H9 (cell line): ENCODE data around the gene ATP6V1C2. TPM values are rescaled to one million over a fixed set of nuclear protein-coding genes. Genes with fewer than 3 reads are reported as not detected.

Experiments used
- DNase-seq: peaks from one replicate; pipeline ENCODE4 v3.0.0-alpha.2; 2017
- H2AFZ ChIP-seq: one replicate; pipeline ENCODE4 v1.6.1; 2013; ENCODE audit warnings: mild to moderate bottlenecking, low read length, control low read depth, moderate library complexity
- H2AK5ac ChIP-seq: 2 replicates; pipeline ENCODE4 v1.6.1; 2013; ENCODE audit warnings: low read length, control low read depth, mixed read lengths; ENCODE audit not compliant: insufficient read length
- H2BK120ac ChIP-seq: one replicate; pipeline ENCODE4 v1.6.1; 2013; ENCODE audit warnings: low read depth, mild to moderate bottlenecking, low read length, control low read depth, inconsistent platforms; ENCODE audit not compliant: poor library complexity, severe bottlenecking
- H2BK12ac ChIP-seq: 2 replicates; pipeline ENCODE4 v1.6.1; 2013; ENCODE audit warnings: low read length, control low read depth, mixed read lengths, low read depth; ENCODE audit not compliant: insufficient read length
- H2BK15ac ChIP-seq: 2 replicates; pipeline ENCODE4 v1.6.1; 2013; ENCODE audit warnings: low read depth, low read length, control low read depth
- H2BK20ac ChIP-seq: one replicate; pipeline ENCODE4 v1.6.1; 2013; ENCODE audit warnings: low read depth, mild to moderate bottlenecking, low read length, control low read depth, inconsistent platforms; ENCODE audit not compliant: poor library complexity, severe bottlenecking
- H2BK5ac ChIP-seq: 2 replicates; pipeline ENCODE4 v1.6.1; 2013; ENCODE audit warnings: low read length, control low read depth, mixed read lengths; ENCODE audit not compliant: insufficient read length
- H3K14ac ChIP-seq: 2 replicates; pipeline ENCODE4 v1.6.1; 2013; ENCODE audit warnings: low read length, control low read depth; ENCODE audit not compliant: insufficient read depth
- H3K18ac ChIP-seq: 2 replicates; pipeline ENCODE4 v1.6.1; 2013; ENCODE audit warnings: low read depth, mild to moderate bottlenecking, mixed read lengths, low read length, control low read depth; ENCODE audit not compliant: insufficient read length
- H3K23ac ChIP-seq: 2 replicates; pipeline ENCODE4 v1.6.1; 2013; ENCODE audit warnings: low read length, control low read depth, mixed read lengths, low read depth; ENCODE audit not compliant: insufficient read length
- H3K23me2 ChIP-seq: 2 replicates; pipeline ENCODE4 v1.6.1; 2013; ENCODE audit warnings: low read depth, mild to moderate bottlenecking, mixed read lengths, low read length, control low read depth; ENCODE audit not compliant: insufficient read length, poor library complexity, severe bottlenecking
- H3K27ac ChIP-seq: 2 replicates; pipeline ENCODE4 v1.5.1; 2013; ENCODE audit warnings: low read length, control low read depth, mixed read lengths, low read depth; ENCODE audit not compliant: insufficient read length
- H3K27me3 ChIP-seq: 2 replicates; pipeline ENCODE4 v1.6.1; 2013; ENCODE audit warnings: low read length, control low read depth, inconsistent platforms; ENCODE audit not compliant: insufficient read depth
- H3K4ac ChIP-seq: 2 replicates; pipeline ENCODE4 v1.6.1; 2013; ENCODE audit warnings: low read depth, mild to moderate bottlenecking, control low read depth, inconsistent platforms, low read length, moderate library complexity
- H3K4me1 ChIP-seq: 2 replicates; pipeline ENCODE4 v1.6.1; 2013; ENCODE audit warnings: low read length, control low read depth, inconsistent platforms; ENCODE audit not compliant: insufficient read depth
- H3K4me2 ChIP-seq: 2 replicates; pipeline ENCODE4 v1.6.1; 2013; ENCODE audit warnings: low read length, control low read depth, mixed read lengths; ENCODE audit not compliant: insufficient read length, insufficient read depth
- H3K56ac ChIP-seq: 2 replicates; pipeline ENCODE4 v1.6.1; 2013; ENCODE audit warnings: low read depth, mild to moderate bottlenecking, mixed read lengths, low read length, control low read depth; ENCODE audit not compliant: insufficient read length
- H3K79me1 ChIP-seq: 2 replicates; pipeline ENCODE4 v1.6.1; 2013; ENCODE audit warnings: low read depth, mild to moderate bottlenecking, moderate library complexity, low read length, control low read depth, inconsistent platforms; ENCODE audit not compliant: insufficient read depth, poor library complexity, severe bottlenecking
- H3K79me2 ChIP-seq: 2 replicates; pipeline ENCODE4 v1.6.1; 2013; ENCODE audit warnings: low read length, control low read depth, inconsistent platforms; ENCODE audit not compliant: insufficient read depth
- H3K9ac ChIP-seq: 2 replicates; pipeline ENCODE4 v1.6.1; 2013; ENCODE audit warnings: low read length, control low read depth, mixed read lengths; ENCODE audit not compliant: insufficient read length; ENCODE audit errors: extremely low read depth
- H3K9me3 ChIP-seq: one replicate; pipeline ENCODE4 v1.6.1; 2013; ENCODE audit warnings: low read depth, low read length, inconsistent platforms; ENCODE audit not compliant: control insufficient read depth
- H3T11ph ChIP-seq: one replicate; pipeline ENCODE4 v1.6.1; 2013; ENCODE audit warnings: mild to moderate bottlenecking, low read length, control low read depth, inconsistent platforms
- H4K20me1 ChIP-seq: one replicate; pipeline ENCODE4 v1.6.1; 2013; ENCODE audit not compliant: control insufficient read depth, insufficient read length, insufficient read depth
- H4K5ac ChIP-seq: 2 replicates; pipeline ENCODE4 v1.6.1; 2013; ENCODE audit warnings: low read depth, mild to moderate bottlenecking, mixed read lengths, low read length, control low read depth; ENCODE audit not compliant: insufficient read length
- H4K8ac ChIP-seq: replicated peaks from 2 replicates; pipeline ENCODE4 v1.6.1; 2013; ENCODE audit warnings: low read length, control low read depth, mixed read lengths, low read depth; ENCODE audit not compliant: insufficient read length
- H4K91ac ChIP-seq: 2 replicates; pipeline ENCODE4 v1.6.1; 2013; ENCODE audit warnings: low read depth, mild to moderate bottlenecking, moderate library complexity, mixed read lengths, low read length, control low read depth; ENCODE audit not compliant: insufficient read length
- H3K27ac Mint-ChIP-seq, 3 experiments: 2 replicates in 2 of 3; 3 replicates in 1 of 3; pipeline ENCODE4 v1.8.0; 2020 to 2021; ENCODE audit warnings: mixed read lengths in 3 of 3, mild to moderate bottlenecking in 1 of 3, moderate library complexity in 1 of 3
- H3K27me3 Mint-ChIP-seq: 2 replicates; pipeline ENCODE4 v1.8.0; 2021; ENCODE audit warnings: low read depth, mild to moderate bottlenecking, moderate library complexity, mixed read lengths
- H3K36me3 Mint-ChIP-seq, 3 experiments: 2 replicates in 2 of 3; 3 replicates in 1 of 3; pipeline ENCODE4 v1.8.0; 2020 to 2021; ENCODE audit warnings: low read depth in 3 of 3, mixed read lengths in 3 of 3; ENCODE audit not compliant: insufficient read depth in 1 of 3
- H3K4me1 Mint-ChIP-seq, 2 experiments: 2 replicates each; pipeline ENCODE4 v1.8.0; 2020; ENCODE audit warnings: mixed read lengths in 2 of 2
- H3K4me3 Mint-ChIP-seq, 2 experiments: 2 replicates in 1 of 2; 3 replicates in 1 of 2; pipeline ENCODE4 v1.8.0; 2020 to 2021; ENCODE audit warnings: mild to moderate bottlenecking in 2 of 2, mixed read lengths in 2 of 2, moderate library complexity in 1 of 2
- H3K9me3 Mint-ChIP-seq, 2 experiments: 2 replicates in 1 of 2; 3 replicates in 1 of 2; pipeline ENCODE4 v1.8.0; 2020; ENCODE audit warnings: mild to moderate bottlenecking in 2 of 2, mixed read lengths in 2 of 2, moderate library complexity in 1 of 2
- WGBS: extraction: QIAGEN DNeasy Blood & Tissue Kit; methylation state at CpG from one replicate; pipeline ENCODE4 v1.1.7; 2013; ENCODE audit warnings: missing lambda C conversion rate, low lambda C conversion rate, mixed read lengths; ENCODE audit not compliant: insufficient read length; ENCODE audit errors: extremely low coverage; 5-methylcytosine and 5-hydroxymethylcytosine counted together
- total RNA-seq: library from RNA; stranded (reverse); gene quantifications from 2 replicates; pipeline ENCODE4 v1.2.1, GENCODE V29; 2021
- TF ChIP-seq, protein P1 (sequence below): fragments of 200-600 bp; sonication (generic); conservative IDR thresholded peaks from 3 replicates; pipeline ENCODE4 v1.8.0; 2021; ENCODE audit warnings: antibody characterized with exemption, mild to moderate bottlenecking

Gene ATP6V1C2
- total RNA-seq, 1 experiment from 2014 or later: 1.2 TPM

DNA sequence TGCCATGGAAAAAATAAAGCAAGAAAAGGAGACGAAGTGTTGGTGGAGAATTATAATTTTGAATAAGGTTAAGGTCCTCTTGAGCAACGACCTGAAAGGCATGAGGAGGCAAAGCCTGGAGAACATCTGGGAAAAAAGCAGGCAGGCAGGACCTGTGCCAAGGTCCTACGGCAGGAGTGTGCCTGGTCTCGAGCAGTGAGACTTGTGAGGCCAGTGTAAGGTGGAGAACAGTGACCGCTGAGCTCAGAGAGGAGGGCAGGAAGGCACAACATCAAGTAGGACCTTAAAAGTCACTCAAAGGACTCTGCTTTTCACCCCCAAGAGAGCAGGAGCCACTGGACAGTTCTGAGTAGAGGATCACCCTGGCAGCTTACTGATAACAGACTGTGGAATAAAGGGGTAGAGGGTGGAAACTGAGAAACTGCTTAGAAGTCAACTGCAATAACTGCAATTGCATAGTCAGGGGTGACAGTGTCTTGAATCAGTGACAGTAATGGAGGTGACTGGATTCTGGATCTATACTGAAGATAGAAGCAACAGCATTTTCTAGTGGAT, 35.2 kb upstream of the ATP6V1C2 start:
- H2BK15ac ChIP-seq: no peak overlapping the region
- H3K79me2 ChIP-seq: peaks cover 34% of the 10 kb centered on the region
- H3K79me1 ChIP-seq: peaks cover 18% of the 10 kb centered on the region
- H2BK120ac ChIP-seq: no peak overlapping the region
- Mint-ChIP-seq H3K36me3 (peaks cover 0 to 15% (median 9%) of the 10 kb centered on the region in 3 experiments; a peak in 6 of 7 replicates), H3K27me3 (no peaks in the 10 kb centered on the region; the same call in 1 of the 2 replicates), H3K4me1 (0 out of 4 replicates have a peak, but pooled peaks cover 0 to 3% of the 10 kb centered on the region in 2 experiments), H3K27ac (no peak overlapping the region), H3K4me3 (no peak overlapping the region), H3K9me3 (no peaks in the 10 kb centered on the region)
- no peak overlapping the region for H4K91ac ChIP-seq
- no peak overlapping the region for H4K8ac ChIP-seq
- H3K18ac ChIP-seq: no peak overlapping the region
- no peak overlapping the region for H2AK5ac ChIP-seq
- no peak overlapping the region for H2BK5ac ChIP-seq
- no peak overlapping the region for H4K5ac ChIP-seq
- no peak overlapping the region for H3K14ac ChIP-seq
- no peak overlapping the region for H3K9ac ChIP-seq
- no peak overlapping the region for H3K4me2 ChIP-seq
- WGBS: 100% methylated on average over 1 of the region's 5 CpGs
- H2BK20ac ChIP-seq: no peak overlapping the region
- no peaks in the 10 kb centered on the region for H3K9me3 ChIP-seq
- no peaks in the 10 kb centered on the region for H3K27me3 ChIP-seq
- no peak overlapping the region for H3T11ph ChIP-seq
- no peak overlapping the region for H3K23ac ChIP-seq
- H3K27ac ChIP-seq: no peak overlapping the region
- no peaks in the 10 kb centered on the region for H4K20me1 ChIP-seq
- no peak overlapping the region for H3K56ac ChIP-seq
- H2BK12ac ChIP-seq: no peak overlapping the region
- no peak overlapping the region for H3K4ac ChIP-seq
- H3K4me1 ChIP-seq: peaks cover 3% of the 10 kb centered on the region
- H2AFZ ChIP-seq: no peak overlapping the region
- DNase-seq: no peak
- peaks cover 5% of the 10 kb centered on the region for H3K23me2 ChIP-seq
- TF ChIP-seq, protein P1, sequence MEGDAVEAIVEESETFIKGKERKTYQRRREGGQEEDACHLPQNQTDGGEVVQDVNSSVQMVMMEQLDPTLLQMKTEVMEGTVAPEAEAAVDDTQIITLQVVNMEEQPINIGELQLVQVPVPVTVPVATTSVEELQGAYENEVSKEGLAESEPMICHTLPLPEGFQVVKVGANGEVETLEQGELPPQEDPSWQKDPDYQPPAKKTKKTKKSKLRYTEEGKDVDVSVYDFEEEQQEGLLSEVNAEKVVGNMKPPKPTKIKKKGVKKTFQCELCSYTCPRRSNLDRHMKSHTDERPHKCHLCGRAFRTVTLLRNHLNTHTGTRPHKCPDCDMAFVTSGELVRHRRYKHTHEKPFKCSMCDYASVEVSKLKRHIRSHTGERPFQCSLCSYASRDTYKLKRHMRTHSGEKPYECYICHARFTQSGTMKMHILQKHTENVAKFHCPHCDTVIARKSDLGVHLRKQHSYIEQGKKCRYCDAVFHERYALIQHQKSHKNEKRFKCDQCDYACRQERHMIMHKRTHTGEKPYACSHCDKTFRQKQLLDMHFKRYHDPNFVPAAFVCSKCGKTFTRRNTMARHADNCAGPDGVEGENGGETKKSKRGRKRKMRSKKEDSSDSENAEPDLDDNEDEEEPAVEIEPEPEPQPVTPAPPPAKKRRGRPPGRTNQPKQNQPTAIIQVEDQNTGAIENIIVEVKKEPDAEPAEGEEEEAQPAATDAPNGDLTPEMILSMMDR: no peak
